Lung (tissue), 12 donors: ENCODE results near the gene MCTP1. TPM values are rescaled to one million over a fixed set of nuclear protein-coding genes. Genes with fewer than 3 reads are reported as not detected.
"Not testable (repeated sequence)": the region's sequence is repeated elsewhere in the genome, so short reads cannot be mapped to it uniquely, and the experiment has no call there.

ENCODE experiments used
- ATAC-seq: fragments of 200-7000 bp; cut with Tn5 transposase; one replicate; pipeline ENCODE4 v1.9.1; 2020; ENCODE audit warnings: moderate number of reproducible peaks; ENCODE audit not compliant: insufficient read depth, low FRiP score
- DNase-seq, 3 donors: peaks; one replicate each; pipeline ENCODE4 v3.0.0-alpha.2; 2013 to 2017
- H3K27ac ChIP-seq, 2 donors: one replicate each; pipeline ENCODE4 v1.5.1; 2013; ENCODE audit warnings: mild to moderate bottlenecking in 2 of 2, moderate library complexity in 2 of 2, control low read depth in 1 of 2, inconsistent platforms in 1 of 2, low read depth in 1 of 2, low read length in 1 of 2
- H3K27me3 ChIP-seq, 3 donors: one replicate each; pipeline ENCODE4 v1.5.1; 2013; ENCODE audit warnings: low read length in 2 of 3; ENCODE audit not compliant: control insufficient read depth in 3 of 3, insufficient read depth in 3 of 3
- H3K36me3 ChIP-seq, 4 donors: one replicate each; pipeline ENCODE4 v1.5.1; 2013; ENCODE audit warnings: low read length in 4 of 4, mild to moderate bottlenecking in 1 of 4, moderate library complexity in 1 of 4; ENCODE audit not compliant: control insufficient read depth in 4 of 4, insufficient read depth in 4 of 4
- H3K4me1 ChIP-seq, 5 donors: one replicate each; pipeline ENCODE4 v1.5.1; 2013; ENCODE audit warnings: low read length in 5 of 5, mild to moderate bottlenecking in 2 of 5, moderate library complexity in 1 of 5; ENCODE audit not compliant: control insufficient read depth in 5 of 5, insufficient read depth in 5 of 5
- H3K4me3 ChIP-seq: one replicate; pipeline ENCODE4 v1.5.1; 2013; ENCODE audit warnings: mild to moderate bottlenecking, control low read depth, moderate library complexity
- H3K9ac ChIP-seq, 2 donors: one replicate each; pipeline ENCODE4 v1.5.1; 2013; ENCODE audit warnings: low read length in 2 of 2, control low read depth in 1 of 2; ENCODE audit not compliant: insufficient read depth in 1 of 2
- H3K9me3 ChIP-seq, 4 donors: one replicate each; pipeline ENCODE4 v1.5.1; 2013; ENCODE audit warnings: low read length in 3 of 4, mild to moderate bottlenecking in 1 of 4, moderate library complexity in 1 of 4; ENCODE audit not compliant: control insufficient read depth in 4 of 4, insufficient read depth in 3 of 4
- CTCF ChIP-seq: IDR thresholded peaks from 2 replicates; pipeline ENCODE4 v1.5.1; 2012; ENCODE audit warnings: mild to moderate bottlenecking; ENCODE audit errors: control extremely low read depth, extremely low read depth
- WGBS, 2 donors: extraction: QIAGEN DNeasy Blood & Tissue Kit; methylation state at CpG; one replicate each; pipeline ENCODE4 v1.1.7; 2013; 5-methylcytosine and 5-hydroxymethylcytosine counted together
- polyA plus RNA-seq, 2 donors: library from polyadenylated mRNA; stranded (reverse); fragments of 200-250 nt; gene quantifications; one replicate each; pipeline ENCODE4 v1.2.1, GENCODE V29; 2013
- total RNA-seq, 2 donors: library from RNA; depleted of rRNA in 1 of 2; stranded (reverse); fragments of >200 nt in 1 of 2; gene quantifications; one replicate each; pipeline ENCODE4 v1.2.1, GENCODE V29; 2014 to 2021
- donor health status: control.
- donor health status: control.
- donor health status: Bipolar disorder and iron deficiency.
- donor health status: healthy.
- donor health status: DM: yes; HTN: yes; CAD: no.

The MCTP1 gene
- total and polyA plus RNA-seq, 4 donors = 5.8 to 34.8 (median 27.4) TPM

GRCh38 chr5:94830520-94830919, 454.4 kb downstream of the MCTP1 start:
- peaks cover 0 to 8% (median 0%) of the 10 kb centered on the region in 4 donors for H3K36me3 ChIP-seq
- H3K9ac ChIP-seq = no peak overlapping the region
- no peak for TF ChIP-seq CTCF
- DNase-seq (no peak), ATAC-seq (no peak)
- H3K9me3 ChIP-seq = no peaks in the 10 kb centered on the region
- no peak overlapping the region for H3K27ac ChIP-seq
- WGBS, 2 donors = 46 to 47% methylated on average over 2 of the region's 2 CpGs
- no peaks in the 10 kb centered on the region for H3K27me3 ChIP-seq
- H3K4me1 ChIP-seq = no peaks in the 10 kb centered on the region
- H3K4me3 ChIP-seq = no peak overlapping the region

- not testable (repeated sequence) for DNase-seq
- 87 to 94% methylated on average over 5 of the region's 5 CpGs for WGBS, 2 donors
Measured at GRCh38 chr5:94828222-94828621, 456.7 kb downstream of the MCTP1 start.

GRCh38 chr5:94820488-94820887, 464.4 kb downstream of the MCTP1 start:
- Histone ChIP-seq H3K9ac (no peak overlapping the region), H3K27me3 (no peaks in the 10 kb centered on the region), H3K36me3 (no peaks in the 10 kb centered on the region), H3K4me3 (no peak overlapping the region), H3K27ac (no peak overlapping the region), H3K9me3 (no peaks in the 10 kb centered on the region), H3K4me1 (no peaks in the 10 kb centered on the region)
- WGBS, 2 donors = 87 to 93% methylated on average over 3 of the region's 3 CpGs
- no peak for TF ChIP-seq CTCF
- no peak for DNase-seq
- no peak for ATAC-seq

More at GRCh38 chr5:94828222-94828621, 456.7 kb downstream of the MCTP1 start:
- not testable (repeated sequence) for H3K27ac ChIP-seq, H3K9me3 ChIP-seq, H3K4me3 ChIP-seq, H3K36me3 ChIP-seq, H3K9ac ChIP-seq, H3K27me3 ChIP-seq, H3K4me1 ChIP-seq, ATAC-seq

GRCh38 chr5:94818904-94819303, 466.0 kb downstream of the MCTP1 start:
- DNase-seq = no peak
- no peak for TF ChIP-seq CTCF
- Histone ChIP-seq H3K4me3 (no peak overlapping the region), H3K9me3 (no peaks in the 10 kb centered on the region), H3K27me3 (no peaks in the 10 kb centered on the region), H3K4me1 (no peaks in the 10 kb centered on the region), H3K36me3 (no peaks in the 10 kb centered on the region), H3K9ac (no peak overlapping the region), H3K27ac (no peak overlapping the region)
- no peak for ATAC-seq
- WGBS, 2 donors = 78 to 87% methylated on average over 5 of the region's 5 CpGs
